DND-41 (cell line): ENCODE results near the gene CTRB2.
"Not testable (repeated sequence)": the region's sequence is repeated elsewhere in the genome, so short reads cannot be mapped to it uniquely, and the experiment has no call there.

Source experiments
- CTCF ChIP-seq: IDR thresholded peaks from 2 replicates; pipeline ENCODE4 v1.5.1; 2012; ENCODE audit warnings: borderline replicate concordance, low read length, moderate library complexity, mild to moderate bottlenecking; ENCODE audit not compliant: poor library complexity, severe bottlenecking; ENCODE audit errors: extremely low read depth
- EZH2 ChIP-seq: IDR thresholded peaks from 3 replicates; pipeline ENCODE4 v1.6.1; 2012; ENCODE audit warnings: borderline replicate concordance, low read depth, mild to moderate bottlenecking, moderate library complexity, low read length, inconsistent platforms; ENCODE audit not compliant: severe bottlenecking

- not testable (repeated sequence) for TF ChIP-seq CTCF, EZH2
Observed at GRCh38 chr16:75211286-75211685, 4.3 kb upstream of the CTRB2 start.
